B cell (primary cell): ENCODE results near the gene TMED9. TPM values are rescaled to one million over a fixed set of nuclear protein-coding genes. Genes with fewer than 3 reads are reported as not detected.

Experiments used
- ATAC-seq: fragments of 200-7000 bp; cut with Tn5 transposase; one replicate; pipeline ENCODE4 v1.10.0; 2021; ENCODE audit warnings: low read depth, mild to moderate bottlenecking, moderate number of reproducible peaks, moderate library complexity
- CTCF ChIA-PET: fragments of 350-600 bp; sonication (Branson Sonifier 250); formaldehyde crosslinking; loops from one replicate; lab custom pipeline; 2021; ENCODE audit warnings: antibody characterized with exemption, inconsistent platforms; lab: Charles Lee
- POLR2A ChIA-PET: fragments of 350-600 bp; sonication (Branson Sonifier 250); formaldehyde crosslinking; loops from one replicate; lab custom pipeline; 2021; ENCODE audit warnings: antibody characterized with exemption; lab: Charles Lee
- DNase-seq: peaks from one replicate; pipeline ENCODE4 v3.0.0; 2013
- H2AFZ ChIP-seq: 2 replicates; pipeline ENCODE4 v1.6.1; 2012; ENCODE audit warnings: mild to moderate bottlenecking, low read depth, low read length; ENCODE audit not compliant: insufficient read depth, poor library complexity, severe bottlenecking
- H3K27ac ChIP-seq, 2 donors: 1 replicate in 1 of 2; 2 replicates in 1 of 2; pipeline ENCODE4 v1.5.1; 2012 to 2013; ENCODE audit warnings: low read length in 2 of 2, mild to moderate bottlenecking in 2 of 2, moderate library complexity in 1 of 2
- H3K27me3 ChIP-seq, 4 experiments: fragments of 200-600 bp in 1 of 4; sonication (generic) in 1 of 4; replicated peaks in 1 of 4; 1 replicate in 2 of 4; 2 replicates in 2 of 4; pipeline versions ENCODE4 v1.6.1 to v1.7.0; 2013 to 2016; ENCODE audit warnings: low read length in 3 of 4, mild to moderate bottlenecking in 2 of 4, mixed read lengths in 1 of 4, moderate library complexity in 1 of 4; ENCODE audit not compliant: insufficient read depth in 4 of 4, control insufficient read depth in 3 of 4; ENCODE audit errors: control extremely low read depth in 1 of 4
- H3K36me3 ChIP-seq, 2 experiments: replicated peaks in 1 of 2; 1 replicate in 1 of 2; 2 replicates in 1 of 2; pipeline versions ENCODE4 v1.6.1 to v1.7.1; 2013; ENCODE audit warnings: low read length in 1 of 2; ENCODE audit not compliant: insufficient read depth in 2 of 2, control insufficient read depth in 1 of 2; ENCODE audit errors: control extremely low read depth in 1 of 2, extremely low read depth in 1 of 2
- H3K4me1 ChIP-seq, 2 donors: fragments of 200-600 bp in 1 of 2; sonication (generic) in 1 of 2; 1 replicate in 1 of 2; 2 replicates in 1 of 2; pipeline versions ENCODE4 v1.5.1 to v1.6.1; 2013 to 2017; ENCODE audit warnings: low read length in 2 of 2; ENCODE audit not compliant: control insufficient read depth in 2 of 2, insufficient read depth in 2 of 2
- H3K4me2 ChIP-seq: replicated peaks from 2 replicates; pipeline ENCODE3; 2012; ENCODE audit warnings: mild to moderate bottlenecking, low read depth, low read length; ENCODE audit not compliant: poor library complexity, severe bottlenecking
- H3K4me3 ChIP-seq, 5 experiments: fragments of 200-600 bp in 1 of 5; sonication (generic) in 1 of 5; 1 replicate in 3 of 5; 2 replicates in 2 of 5; pipeline versions ENCODE4 v1.5.1 to v1.7.0; 2011 to 2016; ENCODE audit warnings: low read length in 4 of 5, mild to moderate bottlenecking in 4 of 5, low read depth in 2 of 5, control low read depth in 1 of 5, moderate library complexity in 1 of 5; ENCODE audit not compliant: insufficient read depth in 1 of 5; ENCODE audit errors: control extremely low read depth in 1 of 5, extremely low read depth in 1 of 5
- H3K79me2 ChIP-seq: fragments of 200-600 bp; sonication (generic); one replicate; pipeline ENCODE4 v1.6.0; 2016; ENCODE audit warnings: low read length; ENCODE audit not compliant: control insufficient read depth, insufficient read depth
- H3K9ac ChIP-seq: fragments of 200-600 bp; sonication (generic); 2 replicates; pipeline ENCODE4 v1.6.1; 2017; ENCODE audit warnings: mild to moderate bottlenecking, low read length, moderate library complexity
- H3K9me3 ChIP-seq, 3 donors: one replicate each; pipeline versions ENCODE4 v1.6.1 to v1.7.1; 2013; ENCODE audit warnings: low read length in 2 of 3; ENCODE audit not compliant: control insufficient read depth in 2 of 3, insufficient read depth in 1 of 3; ENCODE audit errors: control extremely low read depth in 1 of 3
- H4K20me1 ChIP-seq: 2 replicates; pipeline ENCODE4 v1.6.0; 2012; ENCODE audit warnings: mild to moderate bottlenecking, low read length; ENCODE audit not compliant: insufficient read depth, control insufficient read depth, poor library complexity, severe bottlenecking
- H3K27ac Mint-ChIP-seq: one replicate; pipeline ENCODE4 v1.8.0; 2021; ENCODE audit warnings: mixed read lengths
- H3K27me3 Mint-ChIP-seq: one replicate; pipeline ENCODE4 v1.8.0; 2021; ENCODE audit warnings: mixed read lengths
- H3K4me1 Mint-ChIP-seq: one replicate; pipeline ENCODE4 v1.8.0; 2021; ENCODE audit warnings: mixed read lengths
- H3K4me3 Mint-ChIP-seq: one replicate; pipeline ENCODE4 v1.8.0; 2021; ENCODE audit warnings: mixed read lengths
- H3K9me3 Mint-ChIP-seq: one replicate; pipeline ENCODE4 v1.8.0; 2022; ENCODE audit warnings: mixed read lengths; ENCODE audit not compliant: insufficient read depth
- EZH2 ChIP-seq: IDR thresholded peaks from 2 replicates; pipeline ENCODE4 v1.6.1; 2012; ENCODE audit warnings: borderline replicate concordance, low read depth, mild to moderate bottlenecking, moderate library complexity, low read length; ENCODE audit not compliant: insufficient read depth, poor library complexity, severe bottlenecking
- WGBS: methylation state at CpG from one replicate; pipeline ENCODE4 v1.1.5; 2013; ENCODE audit warnings: missing lambda C conversion rate; ENCODE audit not compliant: insufficient coverage; 5-methylcytosine and 5-hydroxymethylcytosine counted together
- intact Hi-C: fragments of 100-400 bp; cut with micrococcal nuclease; formaldehyde crosslinking; loops from one replicate; pipeline ENCODE4 v1.10.0; 2022
- polyA plus RNA-seq: library from polyadenylated mRNA; depleted of rRNA; stranded (reverse); fragments of >200 nt; gene quantifications from 2 replicates; pipeline ENCODE4 v1.2.3, GENCODE V29; 2012
- total RNA-seq, 2 donors: library from RNA; stranded (reverse); fragments of 120-200 nt in 1 of 2; gene quantifications; 1 replicate in 1 of 2; 2 replicates in 1 of 2; pipeline versions ENCODE4 v1.2.3 to v1.2.4, GENCODE V29; 2013 to 2022
- TF ChIP-seq, protein P1 (sequence below): fragments of 200-600 bp; IDR thresholded peaks from one replicate; pipeline ENCODE4 v1.8.0; 2022; ENCODE audit warnings: antibody characterized with exemption, mild to moderate bottlenecking

TMED9 gene
- total and polyA plus RNA-seq, 2 donors (not counting 1 experiment from before 2014, with no cell fraction given): 54.7 to 67.6 TPM

DNA sequence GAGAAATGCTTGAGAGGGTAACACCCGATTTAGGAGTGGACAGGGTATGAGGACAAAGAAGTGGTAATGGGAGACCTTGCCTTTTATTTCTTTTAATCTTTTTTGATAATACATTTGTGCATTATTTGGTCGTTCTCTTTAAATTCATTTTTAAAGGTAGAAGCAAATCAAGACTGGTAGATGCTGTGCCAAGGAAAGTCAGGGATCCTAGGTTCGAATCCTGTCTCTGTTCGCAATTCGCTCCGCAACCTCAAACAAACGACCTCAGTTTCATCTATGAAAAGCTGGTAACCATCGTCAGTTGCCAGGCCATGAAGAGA, 353 bp upstream of the TMED9 start:
- Histone ChIP-seq H3K36me3 (peaks cover 23 to 31% of the 10 kb centered on the region in 2 experiments), H4K20me1 (peaks cover 35% of the 10 kb centered on the region), H3K4me2 (peak overlapping the region; percentile 80), H3K9me3 (no peaks in the 10 kb centered on the region), H3K4me1 (peaks cover 15 to 21% of the 10 kb centered on the region in 2 donors), H2AFZ (peak overlapping the region; percentile 90), H3K79me2 (peaks cover 20% of the 10 kb centered on the region), H3K27ac (no peak overlapping the region), H3K4me3 (peak overlapping the region; percentile 11 to 91 (median 88)), H3K9ac (peak overlapping the region; percentile 86), H3K27me3 (no peaks in the 10 kb centered on the region)
- 22% methylated on average over 6 of the region's 8 CpGs for WGBS
- peaks cover 5% of the 10 kb centered on the region for H3K27me3 Mint-ChIP-seq
- peak overlapping the region; percentile 99 for H3K4me3 Mint-ChIP-seq
- peak overlapping the region; percentile 97 for H3K27ac Mint-ChIP-seq
- POLR2A ChIA-PET: interaction anchor here (1.0 kb wide), 1 partner anchor 9 kb away, joined by 5 read pairs; no protein-coding TSS in a partner anchor
- intact Hi-C loops: loop anchor here (1.0 to 2.0 kb wide), 4 partner anchors 37 to 563 kb away; partner anchors contain the start of gene FAM193B
- TF ChIP-seq, protein P1, sequence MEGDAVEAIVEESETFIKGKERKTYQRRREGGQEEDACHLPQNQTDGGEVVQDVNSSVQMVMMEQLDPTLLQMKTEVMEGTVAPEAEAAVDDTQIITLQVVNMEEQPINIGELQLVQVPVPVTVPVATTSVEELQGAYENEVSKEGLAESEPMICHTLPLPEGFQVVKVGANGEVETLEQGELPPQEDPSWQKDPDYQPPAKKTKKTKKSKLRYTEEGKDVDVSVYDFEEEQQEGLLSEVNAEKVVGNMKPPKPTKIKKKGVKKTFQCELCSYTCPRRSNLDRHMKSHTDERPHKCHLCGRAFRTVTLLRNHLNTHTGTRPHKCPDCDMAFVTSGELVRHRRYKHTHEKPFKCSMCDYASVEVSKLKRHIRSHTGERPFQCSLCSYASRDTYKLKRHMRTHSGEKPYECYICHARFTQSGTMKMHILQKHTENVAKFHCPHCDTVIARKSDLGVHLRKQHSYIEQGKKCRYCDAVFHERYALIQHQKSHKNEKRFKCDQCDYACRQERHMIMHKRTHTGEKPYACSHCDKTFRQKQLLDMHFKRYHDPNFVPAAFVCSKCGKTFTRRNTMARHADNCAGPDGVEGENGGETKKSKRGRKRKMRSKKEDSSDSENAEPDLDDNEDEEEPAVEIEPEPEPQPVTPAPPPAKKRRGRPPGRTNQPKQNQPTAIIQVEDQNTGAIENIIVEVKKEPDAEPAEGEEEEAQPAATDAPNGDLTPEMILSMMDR: no peak
- no peak for TF ChIP-seq EZH2
- H3K9me3 Mint-ChIP-seq: no peaks in the 10 kb centered on the region
- DNase-seq (no peak), ATAC-seq (no peak)
- H3K4me1 Mint-ChIP-seq: peaks cover 19% of the 10 kb centered on the region
- CTCF ChIA-PET: interaction anchor here (0.7 to 1.6 kb wide), 4 partner anchors 10 to 282 kb away, joined by 3 to 5 read pairs (median 4); partner anchors contain the start of gene DOK3

DNA sequence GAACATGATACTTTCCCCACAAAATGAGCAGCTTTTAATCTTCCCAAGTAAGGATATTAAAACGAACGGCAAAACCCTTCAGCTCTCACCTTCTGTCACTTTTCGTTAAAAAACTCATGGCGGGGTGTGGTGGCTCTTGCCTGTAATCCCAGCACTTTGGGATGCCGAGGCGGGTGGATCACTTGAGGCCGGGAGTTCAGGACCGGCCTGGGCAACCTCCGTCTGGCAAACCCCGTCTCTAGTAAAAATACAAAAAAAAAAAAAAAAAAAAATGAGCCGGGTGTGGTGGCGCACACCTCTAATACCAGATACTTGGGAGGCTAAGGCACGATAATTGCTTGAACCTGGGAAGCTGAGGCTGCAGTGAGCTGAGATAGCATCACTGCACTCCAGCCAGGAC, 902 bp downstream of the TMED9 start:
- TF ChIP-seq, protein P1: no peak
- TF ChIP-seq EZH2: no peak
- 81% methylated on average over 10 of the region's 13 CpGs for WGBS
- Mint-ChIP-seq H3K9me3 (no peaks in the 10 kb centered on the region), H3K27me3 (peaks cover 5% of the 10 kb centered on the region), H3K27ac (no peak overlapping the region), H3K4me1 (peaks cover 22% of the 10 kb centered on the region), H3K4me3 (peak overlapping the region; percentile 99)
- H3K79me2 ChIP-seq: peaks cover 20% of the 10 kb centered on the region
- intact Hi-C loops: loop anchor here (1.0 to 2.0 kb wide), 4 partner anchors 39 to 561 kb away; partner anchors contain the start of gene FAM193B
- no peak for ATAC-seq
- no peaks in the 10 kb centered on the region for H3K27me3 ChIP-seq
- no peak for DNase-seq
- peak overlapping the region; percentile 80 for H3K4me2 ChIP-seq
- H3K9ac ChIP-seq: peak overlapping the region; percentile 86
- H3K4me1 ChIP-seq: peaks cover 12 to 18% of the 10 kb centered on the region in 2 donors
- H3K36me3 ChIP-seq: peaks cover 23 to 31% of the 10 kb centered on the region in 2 experiments
- no peak overlapping the region for H2AFZ ChIP-seq
- peak overlapping the region in 1 of 2 donors; percentile 82 for H3K27ac ChIP-seq
- H3K9me3 ChIP-seq: no peaks in the 10 kb centered on the region
- peaks cover 35% of the 10 kb centered on the region for H4K20me1 ChIP-seq
- ChIA-PET CTCF (interaction anchor here (1.2 to 1.6 kb wide), 3 partner anchors 8 to 283 kb away, joined by 3 to 5 read pairs (median 4); partner anchors contain the start of gene DOK3), POLR2A (no interaction called here)
- peak overlapping the region; percentile 63 to 91 (median 88) for H3K4me3 ChIP-seq
